SJCRH30 (cell line): ENCODE results near the gene PGLYRP1. TPM values are rescaled to one million over a fixed set of nuclear protein-coding genes. Genes with fewer than 3 reads are reported as not detected.

Source experiments
- DNase-seq, 2 experiments: peaks; one replicate each; pipeline ENCODE4 v3.0.0-alpha.2; 2015 to 2020
- H3K27ac ChIP-seq: fragments of 250-450 bp; sonication (Bioruptor Pico); 2 replicates; pipeline ENCODE4 v1.5.1; 2020; ENCODE audit warnings: mild to moderate bottlenecking, moderate library complexity
- H3K27me3 ChIP-seq: fragments of 250-450 bp; sonication (Bioruptor Pico); 2 replicates; pipeline ENCODE4 v1.5.1; 2020; ENCODE audit warnings: mild to moderate bottlenecking, moderate library complexity
- H3K36me3 ChIP-seq: fragments of 250-450 bp; sonication (Bioruptor Pico); 2 replicates; pipeline ENCODE4 v1.5.1; 2020; ENCODE audit warnings: mild to moderate bottlenecking, moderate library complexity
- H3K4me1 ChIP-seq: fragments of 250-450 bp; sonication (Bioruptor Pico); 2 replicates; pipeline ENCODE4 v1.5.1; 2020; ENCODE audit warnings: mild to moderate bottlenecking, moderate library complexity
- H3K4me3 ChIP-seq: fragments of 250-450 bp; sonication (Bioruptor Pico); 2 replicates; pipeline ENCODE4 v1.5.1; 2020; ENCODE audit warnings: mild to moderate bottlenecking, moderate library complexity
- H3K9me3 ChIP-seq: fragments of 250-450 bp; sonication (Bioruptor Pico); replicated peaks from 2 replicates; pipeline ENCODE4 v1.5.1; 2020; ENCODE audit warnings: mild to moderate bottlenecking, moderate library complexity
- total RNA-seq: library from RNA; depleted of rRNA; stranded (reverse); fragments of >200 nt; shearing (Covaris generic); gene quantifications from 2 replicates; pipeline ENCODE4 v1.2.3, GENCODE V29; 2014

PGLYRP1 gene
- total RNA-seq, 1 experiment from 2014 or later, result not detected

DNA sequence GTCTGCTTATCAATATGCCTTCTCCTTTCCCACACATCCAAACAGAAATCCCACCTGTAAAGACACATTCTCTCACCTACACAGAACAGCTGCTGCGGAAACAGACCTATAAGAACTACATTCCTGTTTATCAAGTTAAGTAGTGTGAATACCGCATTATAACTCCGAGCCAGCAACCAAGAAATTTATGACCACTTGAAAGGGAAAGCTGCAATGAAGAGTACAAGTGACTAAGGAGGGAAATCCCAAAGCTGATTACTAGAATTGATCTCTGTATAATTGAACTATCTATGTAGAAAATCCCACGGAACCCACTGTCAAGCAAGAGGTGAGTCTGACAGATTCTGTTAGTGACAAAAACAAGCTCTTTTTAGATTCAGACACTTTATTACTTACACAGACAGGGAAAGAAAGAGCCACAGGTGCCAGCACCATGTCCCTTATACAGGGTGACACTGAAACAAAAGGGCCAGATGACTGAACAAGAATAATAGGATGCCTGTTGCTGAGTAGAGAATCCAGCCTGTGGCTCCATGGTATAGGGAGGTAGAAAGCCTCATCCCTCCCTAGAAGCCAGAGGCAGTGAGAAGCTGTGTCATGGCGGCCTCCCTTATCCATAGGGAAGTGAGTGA lies 19.5 kb upstream of the PGLYRP1 start:
- peaks cover 5% of the 10 kb centered on the region for H3K4me1 ChIP-seq
- H3K4me3 ChIP-seq, result no peak overlapping the region
- no peak overlapping the region for H3K27ac ChIP-seq
- no peaks in the 10 kb centered on the region for H3K36me3 ChIP-seq
- no peaks in the 10 kb centered on the region for H3K9me3 ChIP-seq
- H3K27me3 ChIP-seq, result no peaks in the 10 kb centered on the region
- no peak for DNase-seq

DNA sequence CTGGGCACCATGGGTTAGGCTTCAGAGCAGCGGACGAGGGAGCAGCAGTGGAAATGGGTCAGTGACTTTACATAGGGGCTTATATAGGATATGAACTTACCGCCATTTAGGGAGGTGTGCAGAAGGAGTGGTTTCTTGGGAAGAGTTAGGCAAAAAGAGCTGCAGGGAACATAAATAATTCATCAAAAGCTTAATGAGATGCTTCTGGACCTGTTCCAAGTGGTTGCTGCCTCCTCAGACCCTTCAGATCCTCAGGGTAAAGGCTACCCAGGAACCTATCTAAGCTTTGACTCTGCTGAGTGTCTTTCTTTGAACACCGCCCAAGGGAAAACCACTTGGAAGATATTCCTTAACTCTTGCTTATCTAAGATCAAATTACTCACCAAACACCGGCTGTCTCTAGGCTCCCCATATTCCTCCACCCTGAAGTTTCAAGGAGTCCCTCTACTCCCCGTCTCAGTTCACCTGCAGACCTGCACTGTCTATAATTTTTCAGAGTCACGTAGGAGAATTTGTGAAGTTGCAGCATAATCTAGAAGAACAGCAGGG lies 18.2 kb upstream of the PGLYRP1 start, which contains the start of gene IGFL4:
TSS of gene IGFL4 (minus strand) at position 51 of the 549 bp plus-strand sequence. CDS start at position 11, 40 bp downstream.
- DNase-seq, result peak in 1 of 2 experiments; percentile 41
- H3K4me3 ChIP-seq, result no peak within 1 kb of the TSS
- H3K4me1 ChIP-seq, result peaks cover 18% of the 10 kb centered on the region
- H3K27me3 ChIP-seq, result no peaks in the 10 kb centered on the region
- no peak within 1 kb of the TSS for H3K27ac ChIP-seq
- no peaks in the 10 kb centered on the region for H3K9me3 ChIP-seq
- H3K36me3 ChIP-seq, result no peaks in the 10 kb centered on the region

DNA sequence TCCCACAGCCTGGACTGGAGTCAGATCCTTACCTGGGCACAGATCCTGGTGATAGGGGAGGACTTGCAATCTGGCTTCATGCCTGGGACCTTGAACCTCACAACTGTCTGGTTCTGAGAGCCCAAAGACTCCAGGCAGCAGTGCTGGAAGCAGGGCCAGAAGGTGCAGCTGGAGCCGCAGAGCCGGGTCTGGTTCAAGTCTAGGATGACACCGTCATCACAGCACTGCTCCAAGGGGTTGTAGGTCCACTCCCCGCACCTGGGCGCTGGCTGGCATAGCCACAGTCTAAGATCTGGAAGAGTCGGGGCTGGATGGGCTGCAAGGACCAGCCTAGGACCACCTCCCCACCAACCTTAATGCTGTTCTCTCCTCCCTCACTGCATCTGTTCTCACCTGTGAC lies 17.3 kb upstream of the PGLYRP1 start:
- Histone ChIP-seq H3K27ac (no peak overlapping the region), H3K27me3 (no peaks in the 10 kb centered on the region), H3K9me3 (no peaks in the 10 kb centered on the region)

DNA sequence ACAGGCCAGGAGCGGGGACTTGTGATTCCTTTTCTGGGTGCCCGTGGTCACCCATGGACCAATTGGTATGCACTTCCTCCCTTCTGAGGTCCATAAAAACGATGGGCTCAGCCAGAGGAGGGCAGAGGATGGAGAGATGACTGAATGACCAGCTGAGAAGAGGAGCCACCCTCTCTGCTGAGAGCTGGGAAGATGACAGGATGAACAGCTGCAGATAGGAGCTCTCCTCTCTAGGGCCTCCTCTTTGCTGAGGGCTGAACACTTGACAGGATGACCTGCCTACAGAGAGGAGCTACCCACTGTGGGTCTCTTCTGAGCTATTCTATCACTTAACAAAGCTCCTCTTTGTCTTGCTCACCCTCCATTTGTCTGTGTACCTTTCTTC lies 13.9 kb upstream of the PGLYRP1 start:
- H3K36me3 ChIP-seq, result no peaks in the 10 kb centered on the region

More for the DNA sequence above, 17.3 kb upstream of the PGLYRP1 start:
- Histone ChIP-seq H3K4me3 (no peak overlapping the region), H3K4me1 (peaks cover 22% of the 10 kb centered on the region), H3K36me3 (no peaks in the 10 kb centered on the region)
- DNase-seq, result no peak

DNA sequence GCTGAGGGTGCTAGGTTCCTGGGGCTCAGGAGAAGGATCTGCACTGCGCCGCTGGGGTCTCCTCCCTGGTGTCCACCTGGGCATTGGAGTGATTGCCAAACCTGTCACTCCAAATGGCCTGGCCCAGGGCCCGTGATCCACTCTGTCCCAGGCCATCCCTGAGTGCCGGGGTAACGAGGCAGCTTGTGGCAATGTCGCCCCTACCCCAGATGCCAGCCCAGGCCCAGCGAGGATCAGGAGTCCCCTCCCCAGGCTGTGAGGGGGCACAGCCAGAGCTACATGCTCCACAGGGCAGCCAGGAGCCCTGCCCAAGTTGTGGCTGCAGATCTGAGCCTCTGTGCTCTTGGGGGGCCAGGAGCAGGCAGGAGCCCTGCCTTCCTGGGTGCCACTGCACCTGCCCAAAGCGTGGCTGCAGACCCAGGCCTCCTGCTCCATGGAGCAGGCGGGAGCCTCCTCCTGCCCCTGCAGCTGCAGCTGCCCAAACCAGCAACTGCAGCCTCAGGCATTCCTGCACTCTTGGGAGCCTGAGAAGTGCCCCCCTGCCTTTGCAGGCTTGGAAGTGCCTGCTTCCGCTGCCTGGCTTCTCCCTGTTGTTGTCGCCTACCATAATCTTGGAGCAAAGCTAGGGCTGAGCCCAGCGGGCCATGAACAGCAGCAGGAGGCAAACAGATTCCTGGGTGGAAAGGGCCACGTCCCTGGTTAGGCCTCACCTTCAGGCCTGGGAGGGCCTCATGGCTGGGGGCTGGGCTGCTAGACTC lies 13.3 kb upstream of the PGLYRP1 start:
- Histone ChIP-seq H3K4me3 (no peak overlapping the region), H3K27me3 (no peaks in the 10 kb centered on the region), H3K9me3 (no peaks in the 10 kb centered on the region), H3K36me3 (no peaks in the 10 kb centered on the region), H3K27ac (peak overlapping the region; percentile 50), H3K4me1 (peaks cover 35% of the 10 kb centered on the region)
- DNase-seq, result peak; percentile 67 to 78

More for the DNA sequence above, 13.9 kb upstream of the PGLYRP1 start:
- Histone ChIP-seq H3K4me3 (no peak overlapping the region), H3K9me3 (no peaks in the 10 kb centered on the region), H3K27ac (peak overlapping the region; percentile 50), H3K4me1 (peaks cover 30% of the 10 kb centered on the region), H3K27me3 (no peaks in the 10 kb centered on the region)
- DNase-seq, result peak; percentile 78 to 90

DNA sequence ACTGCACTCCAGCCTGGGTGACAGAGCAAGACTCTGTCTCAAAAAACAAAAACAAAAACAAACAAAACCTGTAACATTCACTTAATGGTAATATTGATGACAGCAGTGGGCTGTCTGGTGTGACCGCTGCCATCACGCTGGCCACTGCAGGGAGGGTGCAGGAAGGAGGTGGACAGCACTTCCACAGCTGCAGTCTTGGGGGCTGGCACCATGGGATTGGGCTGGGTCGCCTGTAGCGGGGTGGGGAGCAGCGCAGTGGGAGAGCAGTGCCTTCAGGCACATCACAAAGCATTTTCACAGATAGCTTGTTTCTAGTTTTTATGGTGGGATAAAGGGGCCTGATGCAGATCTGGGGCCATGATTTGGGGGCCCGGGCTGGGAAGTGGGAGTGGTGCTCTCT lies 12.7 kb upstream of the PGLYRP1 start:
- DNase-seq, result no peak
- no peak overlapping the region for H3K4me3 ChIP-seq
- H3K36me3 ChIP-seq, result no peaks in the 10 kb centered on the region
- no peak overlapping the region for H3K27ac ChIP-seq
- H3K9me3 ChIP-seq, result no peaks in the 10 kb centered on the region
- H3K4me1 ChIP-seq, result peaks cover 40% of the 10 kb centered on the region
- no peaks in the 10 kb centered on the region for H3K27me3 ChIP-seq

DNA sequence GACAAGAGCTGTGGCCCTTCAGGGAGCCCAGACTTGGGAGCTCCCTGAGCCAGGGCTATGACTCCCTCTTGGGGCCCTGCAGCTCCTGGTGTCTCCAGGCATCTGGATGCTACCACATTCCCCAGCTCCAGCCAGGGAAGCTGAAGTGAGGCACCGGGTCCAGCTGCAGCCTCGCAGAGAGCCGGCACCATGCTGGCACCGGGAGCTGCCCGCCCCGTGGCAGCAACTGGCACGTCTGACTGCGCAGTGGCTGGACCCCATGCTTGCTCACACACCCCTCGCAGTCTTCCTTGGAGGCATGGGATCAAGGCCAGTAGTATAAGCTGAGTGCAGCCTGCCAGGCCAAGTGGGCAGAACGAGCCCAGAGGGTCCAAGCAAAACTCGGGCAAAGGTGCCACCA lies 10.5 kb upstream of the PGLYRP1 start:
- Histone ChIP-seq H3K36me3 (no peaks in the 10 kb centered on the region), H3K27me3 (no peaks in the 10 kb centered on the region), H3K4me1 (peaks cover 43% of the 10 kb centered on the region), H3K4me3 (no peak overlapping the region), H3K9me3 (no peaks in the 10 kb centered on the region), H3K27ac (no peak overlapping the region)
- DNase-seq, result no peak

DNA sequence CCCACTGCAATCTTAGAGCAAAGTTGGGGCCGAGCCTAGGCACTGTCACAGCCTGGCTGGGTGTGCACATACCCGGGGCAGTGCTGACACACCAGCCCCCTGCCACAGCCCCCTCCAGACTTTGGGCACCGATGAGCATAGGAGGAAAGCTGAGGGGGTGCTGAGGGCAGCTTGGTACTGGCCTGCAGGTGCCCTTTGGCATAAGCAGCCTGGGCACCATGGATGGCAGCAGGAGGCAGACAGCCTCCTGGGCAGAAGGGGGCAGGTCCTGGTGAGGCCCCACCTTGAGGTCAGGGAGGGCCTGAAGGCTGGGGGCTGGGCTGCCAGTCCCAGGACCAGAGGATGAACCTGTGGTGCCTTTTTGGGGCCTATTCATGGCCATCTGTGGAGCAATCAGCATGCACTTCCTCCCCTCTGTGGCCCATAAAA lies 9.8 kb upstream of the PGLYRP1 start:
- no peak for DNase-seq
- Histone ChIP-seq H3K9me3 (no peaks in the 10 kb centered on the region), H3K27me3 (no peaks in the 10 kb centered on the region), H3K4me1 (peaks cover 43% of the 10 kb centered on the region), H3K27ac (no peak overlapping the region), H3K36me3 (no peaks in the 10 kb centered on the region), H3K4me3 (no peak overlapping the region)

DNA sequence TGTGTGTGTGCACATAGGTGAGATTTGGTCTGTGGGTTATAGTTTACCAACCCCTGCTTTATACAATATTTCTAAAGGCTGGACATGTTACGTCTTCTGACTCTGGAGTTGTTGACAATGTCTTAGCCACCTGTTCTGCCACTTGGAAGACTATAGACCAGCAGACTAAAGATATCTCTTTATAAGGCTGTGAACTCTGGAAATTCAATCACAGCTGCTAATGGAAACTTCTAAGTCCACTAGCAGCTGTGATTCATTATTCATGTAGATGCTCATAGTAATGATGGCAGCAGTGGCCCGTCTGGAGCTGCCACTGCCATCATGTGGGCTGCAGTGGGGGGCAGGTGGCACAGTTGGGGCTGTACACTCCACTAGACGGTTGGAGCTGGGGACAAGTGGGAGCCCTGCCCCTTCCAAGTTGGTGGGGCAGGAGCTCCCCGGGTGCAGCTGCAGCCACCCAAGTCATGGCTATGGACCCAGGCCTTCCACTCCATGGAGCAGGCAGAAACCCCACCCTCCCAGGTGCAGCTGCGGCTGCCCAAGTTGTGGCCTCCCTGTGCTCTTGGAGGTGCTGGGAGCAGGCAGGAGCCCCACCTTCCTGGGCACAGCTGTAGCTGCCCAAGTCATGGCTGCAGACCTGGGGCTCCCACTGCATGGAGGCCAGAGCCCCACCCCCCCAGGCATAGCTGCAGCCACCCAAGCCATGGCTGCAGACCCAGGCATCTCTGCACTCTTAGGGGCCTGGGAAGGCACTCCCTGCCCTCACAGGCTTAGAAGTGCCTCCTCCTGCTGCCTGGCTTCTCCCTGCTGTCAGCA lies 9.1 kb upstream of the PGLYRP1 start:
- H3K27me3 ChIP-seq, result no peaks in the 10 kb centered on the region
- no peaks in the 10 kb centered on the region for H3K9me3 ChIP-seq
- H3K36me3 ChIP-seq, result no peaks in the 10 kb centered on the region
- peak; percentile 44 to 79 for DNase-seq
- H3K4me3 ChIP-seq, result no peak overlapping the region
- no peak overlapping the region for H3K27ac ChIP-seq
- H3K4me1 ChIP-seq, result peaks cover 37% of the 10 kb centered on the region

DNA sequence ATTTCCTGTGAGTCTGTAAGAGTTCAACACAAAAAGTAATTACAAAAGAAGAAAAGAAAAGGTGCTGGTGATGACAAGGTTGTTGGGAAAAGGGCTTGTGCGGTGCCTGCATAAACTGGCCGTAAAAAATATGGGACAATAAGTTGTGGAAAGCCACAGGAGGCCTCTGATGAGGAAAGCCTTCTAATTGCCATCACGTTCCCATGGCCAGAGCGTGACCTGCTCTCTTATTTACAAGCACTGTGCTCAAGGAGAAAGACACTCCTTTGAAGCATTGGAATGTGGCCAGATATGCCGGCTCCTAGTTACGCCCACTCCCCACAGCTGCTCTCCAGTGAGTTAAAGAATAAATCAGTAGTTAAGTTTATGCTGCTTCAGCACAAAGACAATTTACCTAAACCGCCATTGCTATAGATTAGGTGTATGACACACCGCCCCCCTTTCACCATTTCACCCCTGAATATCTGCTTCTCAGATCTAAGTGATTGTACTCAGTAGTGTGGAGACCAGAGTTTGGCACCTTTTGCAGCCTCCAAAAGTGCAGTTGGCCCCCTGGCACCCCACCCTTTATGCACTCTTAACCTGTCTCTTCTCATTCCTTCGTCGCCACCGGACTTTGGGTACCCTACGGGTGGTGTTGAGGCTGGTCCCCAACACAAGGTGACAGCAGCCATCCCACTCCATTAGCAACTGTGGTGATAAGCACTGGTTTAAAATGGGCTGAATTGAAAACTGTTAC lies 8.1 kb upstream of the PGLYRP1 start:
- Histone ChIP-seq H3K27ac (no peak overlapping the region), H3K4me1 (peaks cover 27% of the 10 kb centered on the region), H3K9me3 (no peaks in the 10 kb centered on the region), H3K36me3 (no peaks in the 10 kb centered on the region), H3K4me3 (no peak overlapping the region), H3K27me3 (no peaks in the 10 kb centered on the region)
- peak; percentile 37 to 58 for DNase-seq

DNA sequence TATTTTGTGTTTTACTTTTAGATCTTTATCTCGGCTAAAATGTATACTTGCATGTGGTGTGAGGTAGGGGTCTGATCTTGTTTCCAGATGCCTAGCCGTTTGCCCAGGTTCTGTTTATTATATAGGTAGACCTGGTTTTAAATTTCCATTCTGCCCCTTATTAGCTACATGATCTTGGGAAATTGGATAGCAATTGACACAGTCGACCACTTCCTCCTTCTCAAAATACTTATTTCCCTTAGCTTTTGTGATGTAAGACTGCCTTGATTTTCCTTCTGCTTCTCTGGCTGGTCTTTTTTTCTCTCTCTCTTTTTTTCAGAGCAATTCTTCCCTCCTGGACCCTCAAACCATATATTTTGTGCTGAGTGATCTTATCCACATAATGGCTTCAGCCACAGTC lies 3.0 kb upstream of the PGLYRP1 start:
- Histone ChIP-seq H3K4me3 (no peak overlapping the region), H3K36me3 (no peaks in the 10 kb centered on the region), H3K9me3 (no peaks in the 10 kb centered on the region), H3K4me1 (peaks cover 6% of the 10 kb centered on the region), H3K27me3 (no peaks in the 10 kb centered on the region), H3K27ac (no peak overlapping the region)
- no peak for DNase-seq

DNA sequence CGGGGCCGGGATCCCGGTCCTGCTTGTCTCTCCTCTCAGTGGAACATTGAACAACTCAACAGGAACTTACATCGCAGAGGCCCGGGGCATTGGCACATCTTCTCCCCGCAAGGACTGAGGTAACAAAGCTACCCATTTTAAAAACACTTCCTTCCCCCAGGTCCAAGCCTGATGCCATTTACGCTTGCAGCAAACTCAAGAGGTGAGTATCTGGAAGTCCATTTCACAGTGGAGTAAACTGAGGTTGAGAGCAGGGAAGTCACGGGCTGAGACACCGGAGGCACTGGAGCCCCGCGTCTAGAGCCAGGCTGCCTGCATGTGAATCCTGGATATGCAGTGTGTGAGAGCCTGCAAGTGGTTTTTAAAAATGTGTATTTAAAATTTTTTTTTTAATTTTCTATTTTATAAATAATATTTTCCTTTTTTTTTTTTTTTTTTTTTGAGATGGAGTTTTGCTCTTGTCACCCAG lies 492 bp upstream of the PGLYRP1 start:
- Histone ChIP-seq H3K4me1 (no peaks in the 10 kb centered on the region), H3K9me3 (no peaks in the 10 kb centered on the region), H3K36me3 (no peaks in the 10 kb centered on the region), H3K4me3 (no peak overlapping the region), H3K27me3 (no peaks in the 10 kb centered on the region), H3K27ac (no peak overlapping the region)
- no peak for DNase-seq

DNA sequence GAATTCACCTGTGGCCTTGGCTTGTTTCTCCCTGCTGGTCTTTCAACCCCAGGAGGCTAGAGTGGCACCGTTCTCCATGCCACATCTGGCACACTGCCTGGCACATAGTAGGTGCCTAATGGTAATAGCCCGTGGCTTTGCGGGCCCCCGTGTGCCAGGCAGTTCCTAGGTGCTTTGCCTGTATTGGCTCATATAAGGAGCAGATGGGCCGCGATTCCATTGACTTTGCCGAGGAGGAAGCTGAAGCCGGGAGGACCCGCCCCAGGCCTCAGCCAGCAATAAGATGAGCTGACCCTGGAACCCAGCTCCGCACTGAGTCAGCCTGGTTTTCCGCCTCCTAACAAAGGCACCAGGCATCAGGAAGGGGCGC lies 807 bp downstream of the PGLYRP1 start:
- no peaks in the 10 kb centered on the region for H3K4me1 ChIP-seq
- H3K9me3 ChIP-seq, result no peaks in the 10 kb centered on the region
- no peak for DNase-seq

DNA sequence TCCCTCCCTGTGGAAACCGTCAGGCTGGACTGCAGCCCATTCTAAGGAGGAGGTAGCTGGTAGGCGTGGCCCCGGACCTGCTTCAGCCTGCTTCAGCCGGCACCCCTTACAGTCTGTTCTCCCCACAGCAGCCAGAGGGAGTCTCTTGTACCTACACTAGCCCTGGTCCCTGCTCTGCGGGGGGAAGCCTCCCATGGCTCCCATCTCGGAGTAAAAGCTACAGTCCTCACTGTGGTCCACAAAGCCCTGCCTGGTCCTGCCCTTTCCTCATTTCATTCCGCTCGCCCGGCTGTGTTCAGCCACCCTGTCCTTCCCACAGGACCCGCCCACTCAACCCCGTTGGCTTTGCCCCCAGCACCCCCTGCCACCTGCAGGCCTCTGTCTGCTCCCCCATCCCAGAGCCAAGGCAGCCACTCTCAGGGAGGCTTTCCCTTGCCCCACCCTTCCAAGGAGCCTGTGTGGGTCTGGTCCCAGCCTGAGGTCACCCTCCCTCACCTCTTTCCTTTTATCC lies 1.3 kb downstream of the PGLYRP1 start:
- no peaks in the 10 kb centered on the region for H3K4me1 ChIP-seq
- no peak overlapping the region for H3K27ac ChIP-seq
- no peaks in the 10 kb centered on the region for H3K36me3 ChIP-seq
- no peaks in the 10 kb centered on the region for H3K27me3 ChIP-seq
- no peaks in the 10 kb centered on the region for H3K9me3 ChIP-seq
- DNase-seq, result no peak
- no peak overlapping the region for H3K4me3 ChIP-seq

More for the DNA sequence above, 807 bp downstream of the PGLYRP1 start:
- Histone ChIP-seq H3K4me3 (no peak overlapping the region), H3K27ac (no peak overlapping the region), H3K36me3 (no peaks in the 10 kb centered on the region), H3K27me3 (no peaks in the 10 kb centered on the region)
